GM12891 (cell line): Measurements from ENCODE around the gene C14orf93.

Experiments
- PAX5 ChIP-seq: IDR thresholded peaks from 2 replicates; pipeline ENCODE4 v1.6.1; 2011; ENCODE audit warnings: low read length, moderate library complexity, mild to moderate bottlenecking; ENCODE audit not compliant: insufficient read depth, severe bottlenecking
- POLR2A ChIP-seq: IDR thresholded peaks from 2 replicates; pipeline ENCODE4 v1.6.1; 2011; ENCODE audit warnings: low read depth, low read length, control low read depth
- POLR2AphosphoS5 ChIP-seq: IDR thresholded peaks from 2 replicates; pipeline ENCODE4 v1.6.1; 2011; ENCODE audit warnings: low read depth, low read length, control low read depth
- POU2F2 ChIP-seq: IDR thresholded peaks from 2 replicates; pipeline ENCODE4 v1.6.1; 2011; ENCODE audit warnings: low read depth, mild to moderate bottlenecking, control low read depth, low read length, moderate library complexity
- SPI1 ChIP-seq: IDR thresholded peaks from 2 replicates; pipeline ENCODE4 v1.6.1; 2011; ENCODE audit warnings: low read depth, low read length, control low read depth
- TAF1 ChIP-seq: IDR thresholded peaks from 2 replicates; pipeline ENCODE4 v1.6.1; 2011; ENCODE audit warnings: low read depth, low read length, control low read depth

GRCh38 chr14:22974530-22975313, 35.2 kb downstream of the C14orf93 start:
- no peak for TF ChIP-seq TAF1
- TF ChIP-seq POLR2AphosphoS5, result no peak
- TF ChIP-seq POLR2A, result no peak
- TF ChIP-seq POU2F2, result no peak
- no peak for TF ChIP-seq SPI1
- TF ChIP-seq PAX5, result no peak
